Lower lobe of right lung (tissue), 2 donors: ENCODE data around the gene PHACTR2. TPM values are rescaled to one million over a fixed set of nuclear protein-coding genes. Genes with fewer than 3 reads are reported as not detected.
"Not testable (repeated sequence)": the region's sequence is repeated elsewhere in the genome, so short reads cannot be mapped to it uniquely, and the experiment has no call there.

Experiments
- ATAC-seq, 2 donors: fragments of 200-7000 bp; cut with Tn5 transposase; one replicate each; pipeline ENCODE4 v1.9.1; 2020 to 2022; ENCODE audit warnings: mild to moderate bottlenecking in 2 of 2, moderate library complexity in 2 of 2
- DNase-seq: peaks from one replicate; pipeline ENCODE4 v3.0.0-alpha.2; 2020
- H3K27ac ChIP-seq: fragments of 200-600 bp; one replicate; pipeline ENCODE4 v1.8.0; 2022
- H3K27me3 ChIP-seq: fragments of 200-600 bp; one replicate; pipeline ENCODE4 v1.8.0; 2022; ENCODE audit warnings: low read depth
- H3K36me3 ChIP-seq: fragments of 200-600 bp; one replicate; pipeline ENCODE4 v1.8.0; 2022; ENCODE audit warnings: mild to moderate bottlenecking
- H3K4me1 ChIP-seq: fragments of 200-600 bp; one replicate; pipeline ENCODE4 v1.8.0; 2022
- H3K4me3 ChIP-seq: fragments of 200-600 bp; one replicate; pipeline ENCODE4 v1.8.0; 2022; ENCODE audit warnings: mild to moderate bottlenecking
- H3K9me3 ChIP-seq: fragments of 200-600 bp; one replicate; pipeline ENCODE4 v1.8.0; 2022
- CTCF ChIP-seq: fragments of 200-600 bp; IDR thresholded peaks from one replicate; pipeline ENCODE4 v1.8.0; 2022; ENCODE audit warnings: antibody characterized with exemption, mild to moderate bottlenecking
- intact Hi-C: fragments of 100-400 bp; cut with DNase I; formaldehyde crosslinking; loops from one replicate; pipeline ENCODE4 v1.11.0; 2022
- total RNA-seq: library from RNA; stranded (reverse); fragmentation: NEBNext Ultra II Directional; extraction: Animal tissue kit (Norgen Biotek cat#: 25700); gene quantifications from one replicate; pipeline ENCODE4 v1.2.1, GENCODE V29; 2021
- donor health status: DM: no; HTN: yes; CAD: no; lungs with severe emphysema.

PHACTR2 gene
- total RNA-seq, 1 donor from 2014 or later: 115 TPM

GRCh38 chr6:143655541-143655940 is 22.2 kb upstream of the PHACTR2 start:
- intact Hi-C loops: no loop called here
- ATAC-seq: no peak
- DNase-seq: no peak
- Histone ChIP-seq H3K36me3 (no peaks in the 10 kb centered on the region), H3K27ac (no peak overlapping the region), H3K4me3 (no peak overlapping the region), H3K27me3 (no peaks in the 10 kb centered on the region), H3K9me3 (no peaks in the 10 kb centered on the region), H3K4me1 (no peaks in the 10 kb centered on the region)
- no peak for TF ChIP-seq CTCF

- intact Hi-C loops: no loop called here
- Histone ChIP-seq H3K27me3 (no peaks in the 10 kb centered on the region), H3K4me3 (no peak overlapping the region), H3K4me1 (no peaks in the 10 kb centered on the region), H3K27ac (no peak overlapping the region), H3K36me3 (no peaks in the 10 kb centered on the region), H3K9me3 (no peaks in the 10 kb centered on the region)
- no peak for ATAC-seq
- no peak for DNase-seq
- TF ChIP-seq CTCF: no peak
These were observed 21.7 kb upstream of the PHACTR2 start for GRCh38 chr6:143656026-143656425.

- Histone ChIP-seq H3K27me3 (no peaks in the 10 kb centered on the region), H3K9me3 (no peaks in the 10 kb centered on the region), H3K27ac (no peak overlapping the region), H3K4me1 (no peaks in the 10 kb centered on the region), H3K36me3 (no peaks in the 10 kb centered on the region), H3K4me3 (no peak overlapping the region)
- ATAC-seq (no peak), DNase-seq (no peak)
- intact Hi-C loops: no loop called here
- TF ChIP-seq CTCF: no peak
These were observed 20.0 kb upstream of the PHACTR2 start for GRCh38 chr6:143657809-143658208.

- ATAC-seq, H3K27ac ChIP-seq, intact Hi-C loops, DNase-seq, H3K4me1 ChIP-seq, H3K36me3 ChIP-seq, H3K4me3 ChIP-seq, H3K9me3 ChIP-seq, H3K27me3 ChIP-seq: not testable (repeated sequence)
These were observed 17.6 kb upstream of the PHACTR2 start for GRCh38 chr6:143660170-143660569.

GRCh38 chr6:143664171-143664570 is 13.6 kb upstream of the PHACTR2 start:
- no peak overlapping the region for H3K27ac ChIP-seq
- DNase-seq: no peak
- H3K4me3 ChIP-seq: no peak overlapping the region
- peaks cover 8% of the 10 kb centered on the region for H3K9me3 ChIP-seq
- no peak for ATAC-seq
- H3K4me1 ChIP-seq: no peaks in the 10 kb centered on the region
- no peaks in the 10 kb centered on the region for H3K27me3 ChIP-seq
- intact Hi-C loops: no loop called here
- H3K36me3 ChIP-seq: no peaks in the 10 kb centered on the region
- no peak for TF ChIP-seq CTCF

GRCh38 chr6:143666007-143666406 is 11.8 kb upstream of the PHACTR2 start:
- H3K27ac ChIP-seq, H3K36me3 ChIP-seq, intact Hi-C loops, H3K4me3 ChIP-seq, DNase-seq, H3K9me3 ChIP-seq, H3K27me3 ChIP-seq, H3K4me1 ChIP-seq, ATAC-seq: not testable (repeated sequence)

GRCh38 chr6:143669483-143669882 is 8.3 kb upstream of the PHACTR2 start:
- H3K27me3 ChIP-seq, DNase-seq, H3K27ac ChIP-seq, H3K4me3 ChIP-seq, ATAC-seq, H3K36me3 ChIP-seq, intact Hi-C loops, H3K9me3 ChIP-seq: not testable (repeated sequence)
- H3K4me1 ChIP-seq: peaks cover 11% of the 10 kb centered on the region
